Amniotic stem cell (primary cell): Measurements from ENCODE around the gene PDE8B.
"Not testable (repeated sequence)": the region's sequence is repeated elsewhere in the genome, so short reads cannot be mapped to it uniquely, and the experiment has no call there.

Experiments
- DNase-seq: peaks from one replicate; lab custom pipeline; 2025; lab: John Stamatoyannopoulos, UW

The PDE8B gene

GRCh38 chr5:77444356-77444755 lies 233.9 kb downstream of the PDE8B start:
- DNase-seq = no peak

- DNase-seq = no peak
Measured at GRCh38 chr5:77448831-77449230, 238.4 kb downstream of the PDE8B start.

- DNase-seq = no peak
Measured at GRCh38 chr5:77449277-77449676, 238.8 kb downstream of the PDE8B start.

- DNase-seq = no peak
Measured at GRCh38 chr5:77449981-77450380, 239.5 kb downstream of the PDE8B start.

- DNase-seq = no peak
Measured at GRCh38 chr5:77452351-77452750, 241.9 kb downstream of the PDE8B start.

GRCh38 chr5:77454123-77454522 lies 243.6 kb downstream of the PDE8B start:
- DNase-seq = no peak

- DNase-seq = no peak
Measured at GRCh38 chr5:77461287-77461686, 250.8 kb downstream of the PDE8B start.

GRCh38 chr5:77463905-77464304 lies 253.4 kb downstream of the PDE8B start:
- DNase-seq = no peak

- DNase-seq = not testable (repeated sequence)
Measured at GRCh38 chr5:77468875-77469274, 258.4 kb downstream of the PDE8B start.

- DNase-seq = not testable (repeated sequence)
Measured at GRCh38 chr5:77475041-77475440, 264.6 kb downstream of the PDE8B start.
